ENCODE results near the gene TM7SF2.

GRCh38 chr11:65089621-65090020, 22.1 kb upstream of the TM7SF2 start:
- TF ChIP-seq, protein P1, sequence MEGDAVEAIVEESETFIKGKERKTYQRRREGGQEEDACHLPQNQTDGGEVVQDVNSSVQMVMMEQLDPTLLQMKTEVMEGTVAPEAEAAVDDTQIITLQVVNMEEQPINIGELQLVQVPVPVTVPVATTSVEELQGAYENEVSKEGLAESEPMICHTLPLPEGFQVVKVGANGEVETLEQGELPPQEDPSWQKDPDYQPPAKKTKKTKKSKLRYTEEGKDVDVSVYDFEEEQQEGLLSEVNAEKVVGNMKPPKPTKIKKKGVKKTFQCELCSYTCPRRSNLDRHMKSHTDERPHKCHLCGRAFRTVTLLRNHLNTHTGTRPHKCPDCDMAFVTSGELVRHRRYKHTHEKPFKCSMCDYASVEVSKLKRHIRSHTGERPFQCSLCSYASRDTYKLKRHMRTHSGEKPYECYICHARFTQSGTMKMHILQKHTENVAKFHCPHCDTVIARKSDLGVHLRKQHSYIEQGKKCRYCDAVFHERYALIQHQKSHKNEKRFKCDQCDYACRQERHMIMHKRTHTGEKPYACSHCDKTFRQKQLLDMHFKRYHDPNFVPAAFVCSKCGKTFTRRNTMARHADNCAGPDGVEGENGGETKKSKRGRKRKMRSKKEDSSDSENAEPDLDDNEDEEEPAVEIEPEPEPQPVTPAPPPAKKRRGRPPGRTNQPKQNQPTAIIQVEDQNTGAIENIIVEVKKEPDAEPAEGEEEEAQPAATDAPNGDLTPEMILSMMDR (optimal IDR thresholded peaks at IDR 0.05 in 1 of 3, IDR thresholded peaks at IDR 0.05 in 1 of 3, conservative IDR thresholded peaks at IDR 0.05 in 1 of 3; ENCODE audit: extremely low read depth in 1 of 3, insufficient read depth in 2 of 3, low read length in 3 of 3) = no peak
- no peak for TF ChIP-seq EZH2 (IDR thresholded peaks at IDR 0.05; ENCODE audit: low read length)
